Activated CD4-positive, alpha-beta T cell treated with anti-CD3 and anti-CD28 coated beads, Interleukin-2, amount 10 ng/mL, durations not matched to agents 24 days and 14 days (primary cell): ENCODE measurements around the gene ZNHIT3. TPM values are rescaled to one million over a fixed set of nuclear protein-coding genes. Genes with fewer than 3 reads are reported as not detected.
A peak's percentile ranks its signal among the peaks of the same experiment; 100 is the strongest.
"Not testable (repeated sequence)": the region's sequence is repeated elsewhere in the genome, so short reads cannot be mapped to it uniquely, and the experiment has no call there.

Source experiments
- DNase-seq: peaks from one replicate; pipeline ENCODE4 v3.0.0; 2022
- H3K27ac Mint-ChIP-seq: one replicate; pipeline ENCODE4 v1.8.0; 2022; ENCODE audit warnings: mild to moderate bottlenecking, mixed read lengths
- H3K27me3 Mint-ChIP-seq: one replicate; pipeline ENCODE4 v1.8.0; 2022; ENCODE audit warnings: mixed read lengths
- H3K36me3 Mint-ChIP-seq: one replicate; pipeline ENCODE4 v1.8.0; 2022; ENCODE audit warnings: low read depth, mild to moderate bottlenecking, mixed read lengths
- H3K4me1 Mint-ChIP-seq: one replicate; pipeline ENCODE4 v1.8.0; 2021; ENCODE audit warnings: mixed read lengths
- H3K4me3 Mint-ChIP-seq: one replicate; pipeline ENCODE4 v1.8.0; 2022; ENCODE audit warnings: mild to moderate bottlenecking, moderate library complexity, mixed read lengths
- H3K9me3 Mint-ChIP-seq: one replicate; pipeline ENCODE4 v1.8.0; 2021; ENCODE audit warnings: mixed read lengths
- intact Hi-C: fragments of 100-400 bp; cut with micrococcal nuclease; formaldehyde crosslinking; loops from one replicate; pipeline ENCODE4 v1.15.1; 2023
- total RNA-seq: library from RNA; stranded (reverse); gene quantifications from 2 replicates; pipeline ENCODE4 v1.2.3, GENCODE V29; 2022

ZNHIT3 gene
- total RNA-seq, 1 donor from 2014 or later: 47.3 TPM

- no peaks in the 10 kb centered on the region for H3K36me3 Mint-ChIP-seq
- H3K27ac Mint-ChIP-seq: no peak overlapping the region
- no peak for DNase-seq
- no peaks in the 10 kb centered on the region for H3K4me1 Mint-ChIP-seq
- intact Hi-C loops: no loop called here
- H3K4me3 Mint-ChIP-seq: no peak overlapping the region
- H3K27me3 Mint-ChIP-seq: peaks cover 20% of the 10 kb centered on the region
- no peaks in the 10 kb centered on the region for H3K9me3 Mint-ChIP-seq
Observed at GRCh38 chr17:36468903-36469635, 17.4 kb upstream of the ZNHIT3 start.

- no peaks in the 10 kb centered on the region for H3K36me3 Mint-ChIP-seq
- no peak overlapping the region for H3K4me3 Mint-ChIP-seq
- DNase-seq: no peak
- H3K27ac Mint-ChIP-seq: no peak overlapping the region
- H3K9me3 Mint-ChIP-seq: no peaks in the 10 kb centered on the region
- no peaks in the 10 kb centered on the region for H3K4me1 Mint-ChIP-seq
- intact Hi-C loops: no loop called here
- peaks cover 20% of the 10 kb centered on the region for H3K27me3 Mint-ChIP-seq
Observed at GRCh38 chr17:36469733-36470132, 16.7 kb upstream of the ZNHIT3 start.

- Mint-ChIP-seq H3K9me3 (no peaks in the 10 kb centered on the region), H3K27ac (no peak overlapping the region), H3K4me3 (no peak overlapping the region), H3K27me3 (peaks cover 16% of the 10 kb centered on the region), H3K4me1 (no peaks in the 10 kb centered on the region), H3K36me3 (no peaks in the 10 kb centered on the region)
- intact Hi-C loops: no loop called here
- DNase-seq: no peak
Observed at GRCh38 chr17:36470499-36470898, 16.0 kb upstream of the ZNHIT3 start.

GRCh38 chr17:36474571-36474970, 11.9 kb upstream of the ZNHIT3 start:
- intact Hi-C loops: no loop called here
- no peak overlapping the region for H3K27ac Mint-ChIP-seq
- H3K27me3 Mint-ChIP-seq: peaks cover 23% of the 10 kb centered on the region
- no peak overlapping the region for H3K4me3 Mint-ChIP-seq
- peak; percentile 43 for DNase-seq
- no peaks in the 10 kb centered on the region for H3K9me3 Mint-ChIP-seq
- H3K36me3 Mint-ChIP-seq: no peaks in the 10 kb centered on the region
- H3K4me1 Mint-ChIP-seq: no peaks in the 10 kb centered on the region

GRCh38 chr17:36475346-36475970, 11.0 kb upstream of the ZNHIT3 start:
- no peaks in the 10 kb centered on the region for H3K36me3 Mint-ChIP-seq
- no peaks in the 10 kb centered on the region for H3K9me3 Mint-ChIP-seq
- H3K27me3 Mint-ChIP-seq: peaks cover 25% of the 10 kb centered on the region
- H3K27ac Mint-ChIP-seq: no peak overlapping the region
- no peak overlapping the region for H3K4me3 Mint-ChIP-seq
- H3K4me1 Mint-ChIP-seq: no peaks in the 10 kb centered on the region
- peak; percentile 48 for DNase-seq
- intact Hi-C loops: no loop called here

- no peak overlapping the region for H3K4me3 Mint-ChIP-seq
- no peak for DNase-seq
Observed at GRCh38 chr17:36481829-36482228, 4.7 kb upstream of the ZNHIT3 start.

GRCh38 chr17:36482611-36483504, 3.6 kb upstream of the ZNHIT3 start:
- Mint-ChIP-seq H3K4me1 (peaks cover 27% of the 10 kb centered on the region), H3K9me3 (no peaks in the 10 kb centered on the region), H3K27me3 (peaks cover 25% of the 10 kb centered on the region), H3K27ac (peak overlapping the region; percentile 35), H3K36me3 (peaks cover 6% of the 10 kb centered on the region), H3K4me3 (peak overlapping the region; percentile 66)
- intact Hi-C loops: loop anchor here (1.0 to 5.0 kb wide), 2 partner anchors 19 to 506 kb away; no protein-coding TSS in a partner anchor
- DNase-seq: peak; percentile 96

More at GRCh38 chr17:36481829-36482228, 4.7 kb upstream of the ZNHIT3 start:
- peaks cover 20% of the 10 kb centered on the region for H3K4me1 Mint-ChIP-seq
- intact Hi-C loops: loop anchor here (1.0 to 5.0 kb wide), 2 partner anchors 18 to 505 kb away; no protein-coding TSS in a partner anchor
- H3K36me3 Mint-ChIP-seq: peaks cover 4% of the 10 kb centered on the region
- H3K27ac Mint-ChIP-seq: no peak overlapping the region
- H3K27me3 Mint-ChIP-seq: peaks cover 34% of the 10 kb centered on the region
- no peaks in the 10 kb centered on the region for H3K9me3 Mint-ChIP-seq

GRCh38 chr17:36484021-36484420, 2.5 kb upstream of the ZNHIT3 start:
- not testable (repeated sequence) for H3K9me3 Mint-ChIP-seq, H3K36me3 Mint-ChIP-seq, DNase-seq, H3K4me3 Mint-ChIP-seq
- Mint-ChIP-seq H3K27me3 (peaks cover 24% of the 10 kb centered on the region), H3K27ac (peak overlapping the region; percentile 24), H3K4me1 (peaks cover 31% of the 10 kb centered on the region)
- intact Hi-C loops: loop anchor here (5.0 kb wide), 1 partner anchor 507 kb away; no protein-coding TSS in a partner anchor

- H3K4me1 Mint-ChIP-seq: peaks cover 37% of the 10 kb centered on the region
- H3K27me3 Mint-ChIP-seq: peaks cover 18% of the 10 kb centered on the region
- H3K36me3 Mint-ChIP-seq: peaks cover 14% of the 10 kb centered on the region
- intact Hi-C loops: no loop called here
- no peaks in the 10 kb centered on the region for H3K9me3 Mint-ChIP-seq
- no peak for DNase-seq
- peak overlapping the region; percentile 98 for H3K4me3 Mint-ChIP-seq
- peak overlapping the region; percentile 58 for H3K27ac Mint-ChIP-seq
Observed at GRCh38 chr17:36485027-36485426, 1.5 kb upstream of the ZNHIT3 start.

GRCh38 chr17:36485805-36486203, 677 bp upstream of the ZNHIT3 start:
- H3K27ac Mint-ChIP-seq: peak overlapping the region; percentile 99
- H3K4me1 Mint-ChIP-seq: peaks cover 38% of the 10 kb centered on the region
- intact Hi-C loops: loop anchor here (2.0 kb wide), 1 partner anchor 59 kb away; the partner anchor contains the start of gene GGNBP2
- H3K4me3 Mint-ChIP-seq: peak overlapping the region; percentile 98
- H3K36me3 Mint-ChIP-seq: peaks cover 18% of the 10 kb centered on the region
- peaks cover 15% of the 10 kb centered on the region for H3K27me3 Mint-ChIP-seq
- no peaks in the 10 kb centered on the region for H3K9me3 Mint-ChIP-seq
- no peak for DNase-seq

- intact Hi-C loops: no loop called here
- peaks cover 59% of the 10 kb centered on the region for H3K36me3 Mint-ChIP-seq
- no peak overlapping the region for H3K27ac Mint-ChIP-seq
Observed at GRCh38 chr17:36493956-36494355, 7.5 kb downstream of the ZNHIT3 start.

GRCh38 chr17:36494674-36495073, 8.2 kb downstream of the ZNHIT3 start:
- intact Hi-C loops: no loop called here
- Mint-ChIP-seq H3K9me3 (no peaks in the 10 kb centered on the region), H3K27ac (no peak overlapping the region), H3K4me3 (no peak overlapping the region), H3K4me1 (peaks cover 5% of the 10 kb centered on the region), H3K27me3 (no peaks in the 10 kb centered on the region), H3K36me3 (peaks cover 59% of the 10 kb centered on the region)
- DNase-seq: no peak

More at GRCh38 chr17:36493956-36494355, 7.5 kb downstream of the ZNHIT3 start:
- Mint-ChIP-seq H3K4me3 (no peak overlapping the region), H3K9me3 (no peaks in the 10 kb centered on the region), H3K27me3 (no peaks in the 10 kb centered on the region), H3K4me1 (peaks cover 10% of the 10 kb centered on the region)
- no peak for DNase-seq

GRCh38 chr17:36495076-36495578, 8.6 kb downstream of the ZNHIT3 start:
- Mint-ChIP-seq H3K27me3 (no peaks in the 10 kb centered on the region), H3K9me3 (no peaks in the 10 kb centered on the region), H3K36me3 (peaks cover 56% of the 10 kb centered on the region), H3K4me3 (no peak overlapping the region), H3K27ac (no peak overlapping the region), H3K4me1 (peaks cover 2% of the 10 kb centered on the region)
- DNase-seq: no peak
- intact Hi-C loops: no loop called here
